ENCODE results near the gene IRX2. TPM values are rescaled to one million over a fixed set of nuclear protein-coding genes. Genes with fewer than 3 reads are reported as not detected.

Gene IRX2
- total RNA-seq, 2 donors from 2014 or later: not detected

DNA sequence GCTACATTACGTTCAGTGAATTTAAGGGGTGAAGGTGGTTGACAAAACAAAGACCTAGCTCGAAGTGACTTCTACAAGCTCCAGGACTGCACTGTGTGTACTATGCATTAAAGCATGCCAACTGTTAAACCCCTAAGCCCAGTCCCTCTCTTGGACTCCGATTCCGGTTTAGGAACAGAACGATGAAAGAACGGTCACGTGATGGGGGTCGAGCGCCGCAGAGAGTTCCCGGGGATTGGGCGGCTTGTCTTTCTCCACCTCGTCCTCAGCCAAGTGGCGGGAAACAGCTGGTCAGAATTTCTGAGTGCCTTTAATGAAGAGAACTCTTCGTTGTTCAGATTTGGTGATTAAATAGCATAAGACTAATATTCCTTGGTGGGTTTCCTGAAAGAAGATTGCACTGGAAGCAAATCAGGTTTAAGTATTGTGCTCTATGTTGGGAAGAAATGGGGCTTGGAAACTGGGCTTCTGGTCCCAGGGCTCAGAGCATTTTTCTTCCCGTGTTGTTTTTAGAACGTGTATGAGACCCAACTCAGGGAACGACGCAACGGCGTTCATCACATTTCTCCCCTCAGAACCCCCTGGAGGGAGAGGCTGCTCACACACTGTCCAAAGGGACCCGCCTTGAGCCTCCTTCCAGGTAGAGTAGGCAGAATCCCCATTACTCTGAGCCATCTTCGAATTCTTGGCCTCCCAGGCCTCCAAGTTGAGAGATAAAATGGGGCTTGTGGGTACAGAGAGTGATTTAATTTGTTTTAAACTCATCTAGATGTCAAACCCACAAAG lies 25.3 kb downstream of the IRX2 start:
- no peaks in the 10 kb centered on the region for H3K27me3 Mint-ChIP-seq
- H3K4me3 Mint-ChIP-seq: no peak overlapping the region
- ATAC-seq (no peak), DNase-seq (ENCODE audit: low spot score) (no peak)
- no peaks in the 10 kb centered on the region for H3K4me1 Mint-ChIP-seq (ENCODE audit: low read depth in 2 of 2)
- no peaks in the 10 kb centered on the region for H3K36me3 Mint-ChIP-seq
- no peak overlapping the region for H3K27ac Mint-ChIP-seq
- no peaks in the 10 kb centered on the region for H3K9me3 Mint-ChIP-seq

DNA sequence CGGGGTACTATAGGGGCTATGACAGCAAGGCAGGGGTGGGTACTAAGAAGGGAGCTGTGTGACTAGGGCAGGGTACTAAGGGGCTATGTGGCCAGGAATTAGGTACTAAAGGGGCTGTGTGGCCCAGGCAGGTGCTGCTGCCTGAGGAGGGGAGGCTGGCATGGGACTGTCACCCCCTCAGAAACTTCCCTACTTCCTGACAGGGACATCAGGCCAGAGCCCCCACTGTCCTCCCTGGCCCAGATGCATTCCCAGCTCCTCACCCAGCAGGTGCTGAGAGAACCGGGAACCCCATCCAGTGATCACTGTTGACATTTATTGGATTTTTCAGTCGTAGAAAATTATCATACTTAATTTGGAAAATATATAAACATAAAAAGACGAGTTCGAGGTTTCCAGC lies 26.6 kb downstream of the IRX2 start:
- H3K27ac Mint-ChIP-seq: no peak overlapping the region
- no peaks in the 10 kb centered on the region for H3K9me3 Mint-ChIP-seq
- DNase-seq (ENCODE audit: low spot score): no peak
- H3K27me3 Mint-ChIP-seq: no peaks in the 10 kb centered on the region
- ATAC-seq: no peak
- no peak overlapping the region for H3K4me3 Mint-ChIP-seq
- no peaks in the 10 kb centered on the region for H3K36me3 Mint-ChIP-seq
- no peaks in the 10 kb centered on the region for H3K4me1 Mint-ChIP-seq (ENCODE audit: low read depth in 2 of 2)

DNA sequence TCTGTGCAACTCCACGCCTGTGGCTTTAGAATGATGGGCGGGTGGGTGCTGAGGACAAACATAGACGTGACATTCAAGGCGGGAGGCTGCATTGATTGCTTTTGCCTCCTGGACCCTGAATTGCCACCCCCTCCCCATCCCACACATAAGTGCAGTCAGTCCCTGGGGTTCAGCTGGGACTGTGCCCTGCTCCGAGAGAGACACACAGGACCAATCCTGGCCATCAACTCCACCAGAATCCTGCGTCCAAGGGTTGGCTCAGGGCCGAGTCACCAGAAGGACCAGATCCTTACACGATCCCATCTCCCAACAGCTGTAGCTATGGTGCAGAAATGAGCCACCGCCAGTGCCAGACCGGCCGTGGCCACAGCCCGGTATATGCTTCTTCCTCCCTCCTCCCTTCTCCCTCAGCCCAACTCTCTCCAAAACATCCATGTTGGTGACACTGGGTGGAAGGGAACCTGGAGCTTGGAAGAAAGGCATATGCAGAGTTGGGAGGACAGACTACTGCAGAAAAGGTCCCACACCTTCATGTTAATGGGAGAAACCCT lies 27.4 kb downstream of the IRX2 start:
- H3K27me3 Mint-ChIP-seq: no peaks in the 10 kb centered on the region
- no peaks in the 10 kb centered on the region for H3K36me3 Mint-ChIP-seq
- no peak overlapping the region for H3K27ac Mint-ChIP-seq
- H3K4me3 Mint-ChIP-seq: no peak overlapping the region
- DNase-seq (ENCODE audit: low spot score) (no peak), ATAC-seq (peak in 1 of 2 donors; percentile 29)
- no peaks in the 10 kb centered on the region for H3K9me3 Mint-ChIP-seq
- H3K4me1 Mint-ChIP-seq (ENCODE audit: low read depth in 2 of 2): no peaks in the 10 kb centered on the region

DNA sequence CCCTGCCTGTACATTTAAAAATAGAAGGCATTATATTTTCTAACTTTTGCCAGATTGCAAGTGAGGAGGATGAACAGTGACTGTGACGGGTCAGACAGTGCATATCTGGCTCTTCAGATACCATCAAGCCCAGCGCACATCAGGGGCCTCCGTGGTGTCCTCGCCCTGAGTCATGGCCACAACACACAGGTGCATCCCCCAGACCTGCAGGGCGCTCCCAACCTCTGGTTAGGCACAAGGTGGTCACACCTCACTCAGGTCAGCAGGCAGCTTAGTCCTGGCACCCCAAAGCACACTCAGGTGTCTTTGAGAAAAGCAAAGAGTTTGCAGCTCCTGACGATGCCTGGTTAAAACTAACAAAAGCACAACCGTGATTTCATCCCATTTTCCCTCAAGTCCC lies 28.6 kb downstream of the IRX2 start:
- peaks cover 0 to under 1% of the 10 kb centered on the region in 2 donors for H3K27me3 Mint-ChIP-seq
- no peaks in the 10 kb centered on the region for H3K4me1 Mint-ChIP-seq (ENCODE audit: low read depth in 2 of 2)
- no peak for ATAC-seq
- DNase-seq (ENCODE audit: low spot score): no peak
- H3K4me3 Mint-ChIP-seq: no peak overlapping the region
- H3K9me3 Mint-ChIP-seq: no peaks in the 10 kb centered on the region
- H3K36me3 Mint-ChIP-seq: no peaks in the 10 kb centered on the region
- no peak overlapping the region for H3K27ac Mint-ChIP-seq

DNA sequence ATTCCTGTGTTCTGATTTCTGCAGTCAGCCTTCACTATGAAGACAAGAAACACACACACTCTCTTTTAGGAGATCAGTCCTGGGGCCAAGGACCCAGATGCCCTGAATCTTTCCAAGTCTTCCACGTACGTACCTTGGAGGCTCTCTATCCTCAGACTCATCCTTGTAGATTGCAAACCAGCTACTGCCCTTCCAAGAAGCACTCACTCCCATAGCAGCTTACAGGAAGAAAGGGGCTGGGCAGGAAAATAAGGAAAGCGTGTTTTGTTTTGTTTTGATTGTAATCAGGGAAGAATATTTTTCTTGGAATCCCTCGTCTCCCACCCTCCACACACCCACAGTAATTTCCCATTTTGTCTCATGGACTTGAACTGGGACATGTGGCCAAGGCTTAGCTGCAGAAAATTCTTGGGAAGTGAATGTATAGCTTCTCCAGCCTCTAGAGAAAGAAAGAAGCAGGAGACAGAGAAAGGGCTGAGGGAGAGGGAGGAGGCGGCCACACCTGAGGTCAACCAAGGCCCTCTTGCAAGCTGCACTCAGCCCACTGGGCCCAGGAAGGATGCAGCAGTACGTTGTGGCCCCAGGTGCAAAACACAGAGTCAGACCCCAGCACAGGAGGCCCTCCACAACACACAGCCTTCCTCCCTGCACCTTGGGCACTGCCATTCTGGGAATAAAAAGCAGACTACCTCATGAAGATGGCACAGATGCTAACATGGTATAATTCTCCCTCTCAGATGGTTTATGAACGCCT lies 29.9 kb downstream of the IRX2 start:
- Mint-ChIP-seq H3K4me1 (ENCODE audit: low read depth in 2 of 2) (no peaks in the 10 kb centered on the region), H3K4me3 (no peak overlapping the region), H3K36me3 (no peaks in the 10 kb centered on the region), H3K27me3 (peaks cover 3 to 12% of the 10 kb centered on the region in 2 donors), H3K9me3 (peaks cover 3% of the 10 kb centered on the region), H3K27ac (no peak overlapping the region)
- DNase-seq (ENCODE audit: low spot score) (no peak), ATAC-seq (no peak)

DNA sequence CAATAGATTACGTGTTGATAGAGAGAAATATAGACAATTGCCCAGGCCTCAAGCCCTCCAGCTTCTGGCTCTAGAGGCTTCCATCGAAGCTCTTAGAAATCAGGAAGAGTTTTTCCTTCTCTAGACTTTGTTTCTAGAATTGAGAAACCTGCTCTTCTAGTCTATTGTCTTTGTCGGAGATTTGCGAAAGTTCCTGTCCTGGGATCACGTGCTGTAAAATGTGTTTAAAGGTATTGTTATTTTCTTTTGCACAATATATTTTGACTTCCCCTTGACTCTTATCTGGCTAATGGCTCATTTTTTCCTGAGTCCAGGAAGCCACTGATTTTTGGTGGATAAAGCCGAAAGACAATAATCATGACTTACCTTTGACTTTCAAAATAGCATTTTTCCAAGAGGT lies 32.1 kb downstream of the IRX2 start:
- Mint-ChIP-seq H3K27ac (no peak overlapping the region), H3K36me3 (no peaks in the 10 kb centered on the region), H3K9me3 (peaks cover 3% of the 10 kb centered on the region), H3K27me3 (peaks cover 3 to 12% of the 10 kb centered on the region in 2 donors), H3K4me3 (no peak overlapping the region), H3K4me1 (ENCODE audit: low read depth in 2 of 2) (no peaks in the 10 kb centered on the region)
- DNase-seq (ENCODE audit: low spot score) (no peak), ATAC-seq (no peak)

DNA sequence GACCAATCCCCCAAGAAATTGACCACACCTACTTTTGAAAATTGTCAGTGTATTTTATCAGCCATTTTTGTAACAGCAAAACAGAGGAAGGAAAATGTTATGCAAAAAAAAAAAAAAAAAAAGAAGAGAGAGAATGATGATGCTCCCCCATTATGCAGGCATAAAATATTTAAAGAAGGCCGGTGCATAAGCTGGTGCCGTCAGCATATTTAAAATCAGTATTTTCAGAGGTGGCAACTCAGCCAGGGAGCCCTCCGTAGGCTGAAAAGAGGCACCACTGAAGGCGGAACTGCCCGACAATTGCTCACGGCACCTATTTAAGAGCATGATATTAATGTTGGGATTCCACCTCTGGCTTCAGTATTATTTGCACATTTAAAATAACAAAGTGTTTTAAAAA lies 33.4 kb downstream of the IRX2 start:
- DNase-seq (ENCODE audit: low spot score) (no peak), ATAC-seq (no peak)
- Mint-ChIP-seq H3K4me3 (no peak overlapping the region), H3K27me3 (peaks cover 3 to 12% of the 10 kb centered on the region in 2 donors), H3K4me1 (ENCODE audit: low read depth in 2 of 2) (no peaks in the 10 kb centered on the region), H3K36me3 (no peaks in the 10 kb centered on the region), H3K9me3 (peaks cover 3% of the 10 kb centered on the region), H3K27ac (no peak overlapping the region)

DNA sequence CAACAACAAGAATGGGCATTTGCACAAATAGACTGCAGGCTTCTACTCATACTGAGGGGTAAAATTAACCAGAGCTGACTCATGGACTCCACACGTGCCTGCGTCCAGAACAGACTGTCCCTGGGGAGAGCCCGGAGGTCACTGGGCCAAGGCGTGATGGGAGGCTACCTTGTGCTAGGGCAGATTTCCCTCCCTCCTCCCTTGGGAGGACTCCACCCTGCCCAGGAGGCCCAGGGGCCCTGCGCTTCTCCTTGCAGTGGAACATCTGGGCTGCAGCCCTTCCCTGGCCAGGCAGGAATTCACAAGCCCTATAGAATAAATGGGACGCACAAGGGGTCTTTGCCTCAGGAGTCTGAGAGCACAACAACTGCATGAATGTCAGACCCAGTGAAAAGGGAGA lies 35.6 kb downstream of the IRX2 start:
- H3K27ac Mint-ChIP-seq: no peak overlapping the region
- no peaks in the 10 kb centered on the region for H3K36me3 Mint-ChIP-seq
- ATAC-seq (no peak), DNase-seq (ENCODE audit: low spot score) (no peak)
- H3K27me3 Mint-ChIP-seq: peaks cover 3 to 12% of the 10 kb centered on the region in 2 donors
- H3K9me3 Mint-ChIP-seq: peaks cover 3% of the 10 kb centered on the region
- H3K4me3 Mint-ChIP-seq: no peak overlapping the region
- H3K4me1 Mint-ChIP-seq (ENCODE audit: low read depth in 2 of 2): no peaks in the 10 kb centered on the region

DNA sequence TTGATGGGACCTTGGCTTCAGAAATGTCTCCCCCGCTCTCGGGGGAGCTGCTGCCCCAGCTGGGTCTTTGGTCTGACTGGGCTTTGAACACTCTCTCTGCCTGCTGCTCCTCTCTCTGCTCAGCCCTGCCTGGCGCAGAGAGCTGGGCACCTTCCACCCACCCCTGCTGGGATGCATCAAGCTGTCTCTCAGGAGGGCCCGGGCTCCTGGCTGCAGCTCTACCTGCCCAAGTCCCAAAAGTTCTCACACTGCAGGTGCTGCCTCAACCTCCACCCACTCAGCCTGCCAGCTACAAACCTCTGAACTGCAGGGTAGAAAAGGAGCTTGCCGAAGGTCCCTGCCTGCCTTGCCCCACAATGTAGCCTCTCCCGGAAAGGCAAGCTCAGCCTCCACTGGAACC lies 36.7 kb downstream of the IRX2 start:
- Mint-ChIP-seq H3K4me3 (no peak overlapping the region), H3K4me1 (ENCODE audit: low read depth in 2 of 2) (no peaks in the 10 kb centered on the region), H3K9me3 (peaks cover 3% of the 10 kb centered on the region), H3K27ac (no peak overlapping the region), H3K27me3 (peaks cover 3 to 12% of the 10 kb centered on the region in 2 donors), H3K36me3 (no peaks in the 10 kb centered on the region)
- ATAC-seq: no peak
- DNase-seq (ENCODE audit: low spot score): no peak

DNA sequence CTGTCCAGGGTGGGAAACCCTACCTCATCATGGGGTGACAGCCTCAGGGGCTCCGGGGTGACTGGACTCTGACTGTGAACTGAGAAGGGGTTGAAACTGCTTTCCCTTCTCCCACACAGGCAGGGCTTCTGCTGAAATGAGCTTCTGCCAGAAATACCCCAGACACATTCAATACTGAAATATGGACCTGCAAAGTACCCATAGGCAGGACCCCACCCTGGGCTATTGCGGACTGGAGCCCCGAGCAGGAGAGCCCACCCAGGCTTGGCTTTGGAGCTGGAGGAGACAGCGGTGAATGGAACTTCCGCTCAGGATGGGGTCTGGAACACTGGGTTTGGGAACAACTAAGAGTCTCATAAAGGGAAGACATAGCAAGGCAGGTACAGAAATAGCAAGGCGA lies 37.5 kb downstream of the IRX2 start:
- H3K4me1 Mint-ChIP-seq (ENCODE audit: low read depth in 2 of 2): no peaks in the 10 kb centered on the region
- H3K9me3 Mint-ChIP-seq: peaks cover 3% of the 10 kb centered on the region
- no peaks in the 10 kb centered on the region for H3K36me3 Mint-ChIP-seq
- peaks cover 3 to 12% of the 10 kb centered on the region in 2 donors for H3K27me3 Mint-ChIP-seq
- no peak for ATAC-seq
- no peak overlapping the region for H3K4me3 Mint-ChIP-seq
- no peak overlapping the region for H3K27ac Mint-ChIP-seq
- no peak for DNase-seq (ENCODE audit: low spot score)

DNA sequence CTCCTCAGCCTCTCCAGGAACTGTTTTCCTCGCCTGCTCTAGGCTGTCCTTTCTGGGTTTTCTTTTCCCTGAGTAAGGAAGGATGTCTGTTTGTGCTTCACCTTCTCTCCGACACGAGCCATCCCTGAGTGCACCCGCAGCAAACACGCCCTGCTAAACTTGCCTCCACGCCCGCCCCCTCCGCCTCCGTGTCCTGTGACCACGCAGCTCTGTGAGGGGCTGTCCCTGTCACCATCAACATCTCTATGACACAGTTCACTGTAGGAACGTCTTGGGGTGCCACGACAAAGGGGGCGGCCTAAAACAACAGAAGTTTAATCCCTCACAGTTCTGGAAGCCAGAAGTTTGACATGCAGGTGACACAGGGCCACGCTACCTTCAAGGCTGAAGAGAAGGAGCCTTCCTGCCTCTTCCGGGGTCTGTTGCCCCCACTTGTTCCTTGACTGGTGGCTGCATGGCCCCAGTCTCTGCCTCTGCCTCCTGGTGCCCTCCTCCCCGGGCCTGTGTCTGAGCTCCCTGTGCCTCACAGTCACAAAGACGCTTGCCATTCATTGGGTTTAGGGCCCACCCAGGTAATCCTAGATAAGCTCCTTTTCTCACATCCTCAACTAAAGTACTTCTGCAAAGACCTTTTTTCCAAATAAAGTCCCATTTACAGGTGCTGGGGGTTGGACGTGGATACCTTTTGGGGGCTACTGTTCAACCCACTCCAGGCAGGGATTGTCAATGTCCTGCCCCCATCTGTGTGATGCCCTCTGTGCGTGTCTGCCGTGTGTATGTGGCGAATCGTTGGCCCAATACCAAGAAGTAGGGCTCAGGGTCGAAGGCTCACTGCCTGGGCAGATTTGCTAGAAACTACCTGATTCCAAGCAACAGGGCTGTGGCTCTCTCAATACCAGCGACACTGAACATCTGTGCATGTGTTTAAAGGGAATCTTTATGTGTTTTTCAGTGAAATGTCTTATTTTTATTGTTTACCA lies 39.7 kb downstream of the IRX2 start:
- H3K27ac Mint-ChIP-seq: no peak overlapping the region
- no peaks in the 10 kb centered on the region for H3K4me1 Mint-ChIP-seq (ENCODE audit: low read depth in 2 of 2)
- no peaks in the 10 kb centered on the region for H3K27me3 Mint-ChIP-seq
- DNase-seq (ENCODE audit: low spot score): no peak
- H3K9me3 Mint-ChIP-seq: no peaks in the 10 kb centered on the region
- H3K4me3 Mint-ChIP-seq: no peak overlapping the region
- no peaks in the 10 kb centered on the region for H3K36me3 Mint-ChIP-seq
- no peak for ATAC-seq

DNA sequence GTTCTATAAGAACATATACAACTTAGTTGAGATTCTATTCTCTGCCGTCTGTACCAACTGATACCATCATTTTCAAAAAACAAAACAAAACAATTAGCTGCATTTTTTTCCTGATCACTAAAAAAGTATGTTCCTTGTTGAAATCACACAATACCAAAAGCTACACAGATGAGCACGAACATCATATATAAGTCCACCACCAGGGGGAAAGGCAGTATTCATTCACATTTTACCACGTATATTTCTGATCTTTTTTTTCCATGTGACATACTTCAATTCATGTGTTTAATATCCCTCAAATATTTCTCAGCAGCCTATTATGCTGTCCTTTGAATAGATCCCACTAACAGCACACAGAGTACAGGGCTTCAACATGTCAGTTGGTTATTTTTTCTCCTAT lies 40.6 kb downstream of the IRX2 start:
- H3K27me3 Mint-ChIP-seq: no peaks in the 10 kb centered on the region
- H3K4me1 Mint-ChIP-seq (ENCODE audit: low read depth in 2 of 2): no peaks in the 10 kb centered on the region
- H3K9me3 Mint-ChIP-seq: no peaks in the 10 kb centered on the region
- no peak overlapping the region for H3K4me3 Mint-ChIP-seq
- DNase-seq (ENCODE audit: low spot score) (no peak), ATAC-seq (no peak)
- no peak overlapping the region for H3K27ac Mint-ChIP-seq
- H3K36me3 Mint-ChIP-seq: no peaks in the 10 kb centered on the region

DNA sequence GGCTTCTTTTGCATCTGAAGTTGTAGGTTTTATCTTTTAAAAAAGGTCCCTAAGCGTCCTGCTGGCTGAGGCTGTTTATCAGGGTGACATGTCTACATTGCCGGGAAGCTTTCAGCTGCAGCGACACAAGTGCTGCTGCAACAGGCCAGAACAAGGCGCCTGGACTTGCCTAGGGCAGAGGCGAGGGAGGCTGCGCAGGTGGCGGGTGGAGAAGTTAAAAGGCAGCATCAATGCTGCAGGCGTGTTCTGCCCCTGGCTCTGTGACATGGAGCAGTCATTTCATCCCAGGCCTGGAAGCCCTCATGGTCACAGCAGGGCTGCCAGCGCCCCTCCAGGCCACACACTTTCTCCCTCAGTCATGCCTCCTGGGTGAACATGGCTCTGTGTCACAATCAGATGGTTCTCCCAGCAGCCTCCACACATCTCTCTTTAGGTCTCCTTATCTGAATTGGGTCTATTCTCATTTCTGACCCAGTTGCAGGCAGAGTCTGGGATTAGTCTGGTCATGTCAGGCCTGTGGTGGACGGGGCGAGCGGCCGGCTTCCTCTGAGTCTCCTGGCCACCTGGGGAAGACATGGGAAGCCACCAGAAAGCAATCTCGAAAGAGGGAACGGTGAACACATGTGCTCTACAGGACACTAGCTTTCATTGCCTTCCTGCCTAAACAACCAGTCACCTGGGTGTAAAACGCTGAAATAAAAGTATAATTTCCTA lies 41.3 kb downstream of the IRX2 start:
- H3K36me3 Mint-ChIP-seq: no peaks in the 10 kb centered on the region
- DNase-seq (ENCODE audit: low spot score): no peak
- H3K27me3 Mint-ChIP-seq: no peaks in the 10 kb centered on the region
- no peak overlapping the region for H3K4me3 Mint-ChIP-seq
- no peak for ATAC-seq
- H3K4me1 Mint-ChIP-seq (ENCODE audit: low read depth in 2 of 2): no peaks in the 10 kb centered on the region
- no peak overlapping the region for H3K27ac Mint-ChIP-seq
- no peaks in the 10 kb centered on the region for H3K9me3 Mint-ChIP-seq

Measured in natural killer cell treated with Interleukin-12 subunit alpha and Interleukin-12 subunit beta and Interleukin-15 and Interleukin-18, amount 100 ng/mL, for 72 hours (primary cell).